SK-N-MC (cell line): ENCODE data around the gene KRT16.
"Not testable (repeated sequence)": the region's sequence is repeated elsewhere in the genome, so short reads cannot be mapped to it uniquely, and the experiment has no call there.

Source experiments
- EZH2 ChIP-seq: fragments of 200-600 bp; sonication (generic); IDR thresholded peaks from one replicate; pipeline ENCODE4 v1.6.1; 2017; ENCODE audit warnings: antibody characterized with exemption
- POLR2AphosphoS5 ChIP-seq: IDR thresholded peaks from 2 replicates; pipeline ENCODE4 v1.6.1; 2012; ENCODE audit warnings: mild to moderate bottlenecking, low read depth, low read length, borderline replicate concordance

DNA sequence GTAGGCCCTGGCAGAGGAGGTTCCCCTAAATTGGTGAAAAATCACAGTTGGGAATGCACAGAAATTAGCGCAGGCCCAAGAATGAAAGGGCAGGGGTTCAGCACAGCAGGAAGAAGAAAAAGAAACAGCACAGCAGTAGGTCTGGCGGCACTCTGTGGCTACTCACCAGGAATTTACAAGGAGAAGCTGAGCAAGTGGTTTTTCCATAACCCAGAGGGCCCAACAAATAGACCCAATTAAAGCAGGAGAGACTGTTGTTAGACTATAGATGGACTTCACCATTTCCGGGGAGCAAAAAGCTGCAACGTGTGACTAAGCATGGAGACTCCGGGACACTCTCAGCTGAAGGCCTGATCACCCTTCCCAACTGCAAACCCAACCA lies 14.3 kb upstream of the KRT16 start:
- not testable (repeated sequence) for TF ChIP-seq POLR2AphosphoS5, EZH2
